Activated CD4-positive, alpha-beta T cell treated with anti-CD3 and anti-CD28 coated beads, Interleukin-2, amount 50 U/mL, for 1 hour (primary cell): ENCODE measurements around the gene TNFRSF25.
A peak's percentile ranks its signal among the peaks of the same experiment; 100 is the strongest.

ENCODE experiments used
- DNase-seq: peaks from one replicate; pipeline ENCODE4 v3.0.0-alpha.2; 2020

The TNFRSF25 gene

DNA sequence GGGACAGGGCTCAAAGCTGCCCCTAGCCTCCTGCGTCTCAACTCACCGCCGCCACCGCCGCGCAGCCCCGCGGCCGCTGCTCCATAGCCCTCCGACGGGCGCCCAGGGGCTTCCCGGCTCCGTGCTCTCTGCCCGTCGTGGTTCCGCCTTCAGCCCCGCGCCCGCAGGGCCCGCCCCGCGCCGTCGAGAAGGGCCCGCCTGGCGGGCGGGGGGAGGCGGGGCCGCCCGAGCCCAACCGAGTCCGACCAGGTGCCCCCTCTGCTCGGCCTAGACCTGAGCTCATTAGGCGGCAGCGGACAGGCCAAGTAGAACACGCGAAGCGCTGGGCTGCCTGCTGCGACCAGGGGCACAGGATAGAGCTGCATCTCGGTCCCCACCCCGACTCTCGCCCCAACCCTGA lies at the start of gene TNFRSF25:
TSS of gene TNFRSF25 (minus strand) at position 151 of the 400 bp plus-strand sequence. CDS start at position 85, 66 bp downstream.
- DNase-seq: peak; percentile 64

GRCh38 chr1:6515771-6516170 lies 49.8 kb upstream of the TNFRSF25 start:
- no peak for DNase-seq

DNA sequence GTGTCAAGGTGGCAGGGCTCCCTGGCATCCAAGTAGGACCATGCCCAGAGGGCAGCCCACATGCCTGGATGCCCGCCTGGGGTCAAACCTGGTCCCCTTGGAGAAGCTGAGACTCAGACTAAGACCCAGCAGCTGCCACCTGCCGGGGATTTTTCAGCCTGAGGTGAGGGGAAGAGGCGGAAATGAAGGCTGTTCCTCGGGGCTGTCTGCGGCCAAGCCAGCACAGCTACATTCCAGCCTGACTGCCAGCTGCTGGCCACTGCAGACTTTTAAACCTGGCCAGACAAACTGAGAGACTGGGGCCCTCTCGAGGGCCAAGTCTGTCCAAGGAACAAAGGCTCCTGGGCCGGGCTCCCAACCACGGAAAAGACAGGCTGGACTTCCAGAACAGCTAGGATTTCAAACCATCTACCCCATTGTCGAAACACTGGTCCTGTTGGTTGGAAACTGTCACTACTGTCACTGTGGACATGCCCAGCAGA lies 47.4 kb upstream of the TNFRSF25 start:
- no peak for DNase-seq

DNA sequence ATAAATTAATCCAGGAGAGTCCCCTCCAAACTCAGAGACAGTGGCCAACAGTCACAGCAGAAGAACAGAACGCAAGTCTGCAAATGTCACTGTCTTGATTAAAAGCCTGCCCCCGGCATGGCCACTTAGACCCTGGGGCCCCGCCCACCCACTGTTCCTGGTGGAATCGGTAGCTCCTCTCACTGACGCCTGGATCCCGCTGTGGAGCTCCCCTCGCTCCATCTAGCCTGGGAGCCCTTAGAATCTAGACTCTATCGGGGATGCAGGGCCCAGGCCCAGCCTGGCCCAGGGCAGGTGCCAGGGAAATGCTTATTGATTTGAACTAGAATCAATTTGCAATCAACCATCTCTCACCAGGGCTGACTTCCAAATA lies 46.9 kb upstream of the TNFRSF25 start:
- no peak for DNase-seq

GRCh38 chr1:6512245-6512907 lies 46.4 kb upstream of the TNFRSF25 start:
- DNase-seq: no peak

DNA sequence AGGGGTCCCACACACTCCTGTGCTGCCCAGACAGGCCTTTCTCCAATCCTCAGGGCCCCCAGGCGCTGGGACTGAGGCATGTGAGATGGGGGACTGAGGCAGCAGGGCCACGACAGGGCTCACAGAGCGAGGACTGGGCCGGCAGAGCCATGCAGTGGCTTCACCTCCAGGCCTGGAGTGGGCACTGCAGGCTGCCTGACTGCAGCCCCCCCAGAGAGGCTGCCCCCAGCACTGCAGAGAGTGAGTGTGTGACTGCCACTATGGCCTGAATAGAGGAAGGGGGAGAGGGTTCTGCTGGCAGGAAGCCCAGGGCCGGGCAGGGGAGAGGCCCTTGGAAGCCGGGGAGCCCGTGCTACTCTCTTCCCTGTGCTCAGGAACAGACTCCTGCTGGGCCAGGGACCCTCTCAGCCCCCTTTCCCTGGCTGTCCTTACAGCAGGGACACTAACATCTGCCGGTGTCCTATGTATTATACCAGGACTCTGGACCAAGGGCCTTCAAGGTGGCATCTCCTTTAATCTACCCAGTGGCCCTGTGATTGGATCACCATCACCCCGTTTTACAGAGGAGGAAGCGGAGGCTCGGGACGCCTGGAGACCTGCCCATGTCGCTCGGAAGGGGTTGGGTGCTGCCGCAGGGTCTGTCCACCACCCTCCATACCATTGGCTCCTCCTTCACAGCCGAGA lies 45.7 kb upstream of the TNFRSF25 start:
- no peak for DNase-seq

DNA sequence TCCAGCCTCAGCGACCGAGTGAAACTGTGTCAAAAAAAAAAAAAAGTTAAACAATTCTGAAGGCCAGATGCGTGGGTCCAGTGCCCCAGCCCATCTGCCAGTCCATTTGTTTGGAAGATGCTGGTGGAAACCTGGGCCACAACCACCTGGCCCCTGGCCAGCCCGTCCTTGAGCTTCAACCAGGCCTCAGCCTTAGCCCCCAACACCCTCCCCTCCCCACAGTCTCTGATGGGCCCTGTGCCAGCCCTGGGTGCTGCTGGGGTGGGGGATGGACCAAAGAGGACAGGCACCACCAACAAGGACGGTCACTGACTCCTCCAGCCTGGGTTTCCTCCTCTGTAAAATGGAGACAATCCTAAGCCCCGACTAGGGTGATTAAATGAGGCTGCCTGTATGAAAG lies 45.1 kb upstream of the TNFRSF25 start:
- DNase-seq: no peak

DNA sequence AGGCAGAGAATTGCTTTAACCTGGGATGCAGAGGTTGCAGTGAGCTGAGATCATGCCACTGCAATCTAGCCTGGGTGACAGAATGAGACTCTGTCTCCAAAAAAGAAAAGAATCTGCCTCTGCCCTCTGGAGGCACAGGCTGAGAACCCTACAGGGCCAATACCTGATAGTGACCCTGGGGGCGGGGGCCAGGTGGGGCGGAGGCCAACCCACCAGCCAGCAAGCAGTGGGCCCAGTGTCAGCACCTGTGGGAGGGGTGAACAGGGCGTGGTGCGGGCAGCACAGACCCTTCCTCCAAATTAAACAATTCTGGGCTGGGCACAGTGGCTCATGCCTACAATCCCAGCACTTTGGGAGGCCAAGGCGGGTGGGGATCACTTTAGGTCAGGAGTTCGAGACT lies 44.5 kb upstream of the TNFRSF25 start:
- no peak for DNase-seq

DNA sequence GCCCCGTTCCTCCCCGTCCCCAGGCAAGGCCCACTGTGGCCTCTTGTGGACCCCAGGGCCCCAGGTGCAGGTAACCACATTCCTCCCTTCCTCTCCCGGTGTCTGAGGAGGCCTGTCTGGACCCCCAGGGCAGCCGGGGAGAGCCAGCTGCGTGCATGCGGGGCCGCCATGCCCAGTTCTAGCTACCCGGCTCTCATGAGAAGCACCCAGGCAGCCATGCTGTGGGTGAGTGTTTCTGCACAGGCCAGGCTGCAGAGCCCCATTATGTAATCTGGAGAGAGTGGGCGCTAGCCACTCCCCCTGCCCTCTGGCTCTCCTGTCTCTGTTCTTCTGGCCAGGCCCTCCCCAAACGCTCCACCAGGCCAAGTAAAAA lies 43.9 kb upstream of the TNFRSF25 start:
- no peak for DNase-seq

GRCh38 chr1:6509220-6509918 lies 43.4 kb upstream of the TNFRSF25 start:
- DNase-seq: no peak

- DNase-seq: no peak
Measured at GRCh38 chr1:6508816-6509189, 42.8 kb upstream of the TNFRSF25 start.

GRCh38 chr1:6508154-6508815 lies 42.3 kb upstream of the TNFRSF25 start:
- DNase-seq: no peak

DNA sequence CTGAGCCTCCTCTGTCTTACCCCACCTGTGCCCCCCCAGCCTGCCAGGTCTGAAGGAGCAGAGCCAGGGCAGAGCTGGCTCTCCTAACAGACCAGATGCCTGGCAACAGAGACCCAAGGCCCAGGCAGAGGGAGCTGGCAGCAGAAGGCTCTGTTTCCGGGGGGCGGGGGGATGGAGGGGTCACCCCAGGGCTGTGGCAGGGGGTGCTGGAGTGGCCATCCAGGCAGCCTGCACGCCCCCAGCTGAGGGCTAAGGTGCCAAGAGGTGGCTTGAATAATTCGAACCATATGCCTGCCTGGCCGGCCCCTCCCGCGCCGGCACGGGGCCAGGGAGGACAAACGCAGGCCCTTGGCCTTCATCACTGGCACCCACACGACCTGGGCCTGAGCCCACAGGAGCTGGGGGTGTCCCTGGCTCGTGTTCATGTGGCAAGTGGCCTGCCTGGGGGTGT lies 41.5 kb upstream of the TNFRSF25 start:
- DNase-seq: no peak

DNA sequence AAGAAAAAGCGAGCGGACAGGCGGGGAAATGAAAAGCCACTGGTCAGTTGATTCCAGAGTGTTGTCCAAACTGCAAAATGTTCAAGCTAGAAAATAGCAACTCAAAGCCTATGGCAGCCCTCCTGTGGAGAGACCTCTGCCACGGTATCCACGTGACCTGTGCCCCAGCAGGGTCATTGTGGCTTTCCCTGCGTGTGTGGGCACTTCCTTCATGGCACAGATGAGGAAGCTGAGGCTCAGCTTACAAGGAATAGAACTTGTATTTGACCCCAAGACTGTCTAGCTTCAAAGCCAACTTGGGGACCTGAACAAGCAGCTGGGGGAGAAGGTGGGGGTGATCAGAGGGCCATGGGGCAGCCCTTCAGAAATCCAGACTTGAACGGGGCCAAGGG lies 41.1 kb upstream of the TNFRSF25 start:
- DNase-seq: no peak

DNA sequence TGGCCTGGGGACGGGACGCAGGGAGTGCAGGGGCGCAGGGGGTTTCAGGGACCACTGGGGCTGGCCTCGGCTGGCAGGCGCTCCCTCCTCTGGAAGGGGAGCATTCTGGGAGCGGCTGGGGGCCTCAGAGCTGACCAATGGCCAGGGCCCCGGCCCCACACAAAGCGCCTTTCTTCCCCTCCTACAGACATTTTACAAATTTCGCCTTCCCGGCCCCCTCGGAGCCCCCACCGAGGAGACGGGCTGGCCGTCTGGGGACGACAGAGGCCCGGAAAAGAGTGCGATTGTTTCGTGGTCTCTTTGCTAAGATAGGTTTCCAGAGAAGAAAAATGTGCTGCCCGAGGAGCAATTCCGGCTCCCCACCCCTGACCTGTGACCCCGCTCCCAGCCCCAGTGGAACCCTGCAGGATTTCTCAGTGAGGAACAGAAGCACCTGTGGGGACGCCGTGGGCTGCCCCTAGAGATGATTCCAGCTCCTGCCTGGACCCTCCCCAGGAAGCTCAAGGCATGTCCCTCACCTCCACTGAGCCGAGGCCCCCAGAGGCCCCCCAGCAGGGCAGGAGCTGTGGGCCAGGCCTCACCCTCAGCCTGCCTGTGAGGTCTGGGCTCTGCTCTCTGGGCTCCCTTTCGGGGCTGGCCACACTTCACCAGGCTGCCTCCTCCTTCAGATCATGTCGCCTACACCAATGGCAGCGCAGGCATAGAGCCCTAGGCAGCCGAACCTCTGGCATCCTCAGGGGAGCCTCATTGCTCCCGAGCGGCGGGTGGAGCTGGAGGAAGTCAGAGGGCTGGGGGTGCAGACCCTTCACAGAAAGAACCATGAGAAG lies 40.5 kb upstream of the TNFRSF25 start:
- no peak for DNase-seq

- DNase-seq: no peak
Measured at GRCh38 chr1:6505367-6506209, 39.6 kb upstream of the TNFRSF25 start.

DNA sequence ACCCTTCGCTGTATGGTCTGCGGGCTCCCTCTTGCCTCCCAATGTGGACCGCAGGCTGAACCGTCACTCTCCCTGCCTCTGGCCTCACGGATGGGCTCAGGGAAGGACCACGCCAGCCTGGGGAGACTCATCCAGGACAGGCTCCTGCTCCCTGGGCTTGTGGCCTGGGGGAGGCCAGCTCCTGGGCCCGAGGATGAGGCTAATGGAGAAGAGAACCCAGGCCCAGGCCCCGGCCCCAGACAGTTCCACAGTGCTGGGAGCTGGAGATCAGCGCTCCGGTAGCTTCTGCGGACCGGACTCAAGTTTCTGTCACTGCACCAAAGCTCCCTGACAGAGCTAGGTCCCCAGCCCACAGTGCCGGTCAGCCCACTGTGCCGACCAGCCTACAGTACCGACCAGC lies 38.9 kb upstream of the TNFRSF25 start:
- no peak for DNase-seq

DNA sequence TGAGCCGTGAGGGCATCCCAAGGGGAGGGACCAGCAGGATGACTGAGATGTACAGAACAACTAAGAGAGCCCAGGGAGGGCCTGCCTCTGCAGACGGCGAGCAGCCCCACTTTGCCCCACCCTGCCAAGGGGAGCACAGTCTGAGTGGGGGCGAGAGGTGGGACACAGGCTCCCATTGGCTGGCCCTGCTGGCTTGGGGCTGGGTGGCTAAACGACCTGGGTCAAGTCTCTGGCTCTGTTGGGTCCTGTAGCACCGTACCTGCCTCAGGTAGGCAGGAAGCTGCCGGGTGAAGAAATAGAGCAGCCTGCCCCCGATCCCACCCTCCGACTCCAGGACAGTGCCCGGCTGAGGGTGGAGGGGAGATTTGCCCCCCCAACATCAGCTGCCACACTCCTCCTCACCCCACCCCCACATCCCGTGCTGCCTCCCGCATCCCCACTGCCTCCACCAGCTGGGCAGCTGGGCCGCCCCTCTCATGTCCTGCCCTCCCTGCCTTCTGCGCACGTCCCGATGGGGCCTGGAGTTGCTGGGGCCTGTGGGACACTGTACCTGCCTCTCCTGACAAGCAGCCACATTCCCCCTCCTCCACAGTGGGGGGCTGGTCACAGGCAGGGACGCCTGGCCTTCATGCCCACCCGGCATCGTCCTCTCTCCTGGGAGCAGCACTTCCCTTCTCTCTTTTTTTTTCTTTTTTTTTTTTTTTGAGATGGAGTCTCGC lies 38.1 kb upstream of the TNFRSF25 start:
- no peak for DNase-seq

- no peak for DNase-seq
Measured at GRCh38 chr1:6502000-6502891, 36.3 kb upstream of the TNFRSF25 start.

GRCh38 chr1:6501279-6501813 lies 35.4 kb upstream of the TNFRSF25 start:
- no peak for DNase-seq
